MCF 10A (cell line): ENCODE measurements around the gene EFNB1. TPM values are rescaled to one million over a fixed set of nuclear protein-coding genes. Genes with fewer than 3 reads are reported as not detected.

ENCODE experiments used
- BruUV-seq: library from RNA; stranded (reverse); fragments of 400-500 nt; replicated peaks from 2 replicates; lab custom pipeline; 2021; lab: Mats Ljungman, UMichigan
- CTCF ChIA-PET: fragments of 300-600 bp; sonication (Branson Sonifier 250); formaldehyde crosslinking; extraction: SDS; loops from one replicate; lab custom pipeline; 2021; ENCODE audit warnings: antibody characterized with exemption, inconsistent platforms; lab: Yijun Ruan, JAX
- POLR2A ChIA-PET: fragments of 300-600, 350-650 bp; sonication (Branson Sonifier 250); formaldehyde crosslinking; extraction: SDS; loops from one replicate; lab custom pipeline; 2020; ENCODE audit warnings: antibody characterized with exemption, inconsistent platforms; lab: Yijun Ruan, JAX
- DNase-seq: peaks from one replicate; pipeline ENCODE4 v3.0.0-alpha.2; 2018; ENCODE audit not compliant: unreplicated experiment
- H3K27ac Mint-ChIP-seq: one replicate; pipeline ENCODE4 v1.8.0; 2022; ENCODE audit warnings: mild to moderate bottlenecking, low read depth, mixed read lengths; ENCODE audit not compliant: unreplicated experiment
- H3K27me3 Mint-ChIP-seq: one replicate; pipeline ENCODE4 v1.8.0; 2022; ENCODE audit warnings: mixed read lengths; ENCODE audit not compliant: insufficient read depth, unreplicated experiment
- H3K36me3 Mint-ChIP-seq: one replicate; pipeline ENCODE4 v1.8.0; 2022; ENCODE audit warnings: mild to moderate bottlenecking, moderate library complexity, mixed read lengths; ENCODE audit not compliant: insufficient read depth, unreplicated experiment
- H3K4me1 Mint-ChIP-seq: one replicate; pipeline ENCODE4 v1.8.0; 2022; ENCODE audit warnings: mixed read lengths; ENCODE audit not compliant: insufficient read depth, unreplicated experiment
- H3K4me3 Mint-ChIP-seq: one replicate; pipeline ENCODE4 v1.8.0; 2022; ENCODE audit warnings: mild to moderate bottlenecking, moderate library complexity, mixed read lengths; ENCODE audit not compliant: unreplicated experiment
- H3K9me3 Mint-ChIP-seq: one replicate; pipeline ENCODE4 v1.8.0; 2022; ENCODE audit warnings: mixed read lengths; ENCODE audit not compliant: unreplicated experiment
- CTCF ChIP-seq: fragments of 200-600 bp; IDR thresholded peaks from one replicate; pipeline ENCODE4 v1.8.0; 2022; ENCODE audit warnings: antibody characterized with exemption, mild to moderate bottlenecking; ENCODE audit not compliant: unreplicated experiment
- intact Hi-C: fragments of 100-400 bp; cut with micrococcal nuclease; formaldehyde crosslinking; loops from 2 replicates; pipeline ENCODE4 v1.14.1; 2022
- total RNA-seq: library from RNA; stranded (reverse); gene quantifications from 2 replicates; pipeline ENCODE4 v1.2.3, GENCODE V29; 2022

EFNB1 gene
- total RNA-seq, 1 experiment from 2014 or later: 42.9 TPM

DNA sequence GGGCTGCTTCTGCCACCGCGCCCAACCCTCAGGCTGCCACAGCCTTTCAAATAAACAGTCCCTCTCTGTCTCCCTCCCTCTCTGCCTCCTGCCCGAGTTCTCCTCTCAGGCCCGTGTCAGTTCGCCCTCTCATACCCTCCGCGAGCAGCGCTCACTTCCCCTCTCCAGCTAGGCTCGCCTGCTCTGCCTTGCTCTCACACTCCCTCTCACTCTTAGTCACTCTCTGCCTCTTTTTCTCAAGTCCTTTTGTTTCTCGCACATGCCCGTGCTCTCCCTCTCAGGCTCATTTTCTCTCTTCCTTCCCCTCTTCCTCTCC lies 3.2 kb downstream of the EFNB1 start:
- H3K27ac Mint-ChIP-seq: peak overlapping the region; percentile 91
- POLR2A ChIA-PET: interaction anchor here (0.6 to 4.5 kb wide), 13 partner anchors 11 to 392 kb away, joined by 3 to 38 read pairs (median 6); no protein-coding TSS in a partner anchor
- peaks cover 4% of the 10 kb centered on the region for H3K36me3 Mint-ChIP-seq
- peaks cover 4% of the 10 kb centered on the region for H3K9me3 Mint-ChIP-seq
- H3K4me1 Mint-ChIP-seq: peaks cover 15% of the 10 kb centered on the region
- TF ChIP-seq CTCF: no peak
- CTCF ChIA-PET: interaction anchor here (0.7 to 2.5 kb wide), 6 partner anchors 10 to 453 kb away, joined by 3 to 19 read pairs (median 6); no protein-coding TSS in a partner anchor
- H3K4me3 Mint-ChIP-seq: peak overlapping the region; percentile 77
- BruUV-seq: no TSS peak
- intact Hi-C loops: loop anchor here (10.0 kb wide), 1 partner anchor 103 kb away; no protein-coding TSS in a partner anchor
- peak; percentile 71 for DNase-seq
- peaks cover 19% of the 10 kb centered on the region for H3K27me3 Mint-ChIP-seq

GRCh38 chrX:68832516-68833447 lies 4.0 kb downstream of the EFNB1 start:
- peaks cover 6% of the 10 kb centered on the region for H3K36me3 Mint-ChIP-seq
- H3K4me1 Mint-ChIP-seq: peaks cover 14% of the 10 kb centered on the region
- intact Hi-C loops: loop anchor here (10.0 kb wide), 1 partner anchor 102 kb away; no protein-coding TSS in a partner anchor
- peak overlapping the region; percentile 91 for H3K27ac Mint-ChIP-seq
- peak overlapping the region; percentile 77 for H3K4me3 Mint-ChIP-seq
- H3K27me3 Mint-ChIP-seq: peaks cover 26% of the 10 kb centered on the region
- CTCF ChIA-PET: interaction anchor here (0.7 to 2.4 kb wide), 9 partner anchors 11 to 452 kb away, joined by 3 to 19 read pairs (median 4); no protein-coding TSS in a partner anchor
- DNase-seq: no peak
- H3K9me3 Mint-ChIP-seq: peaks cover 6% of the 10 kb centered on the region
- POLR2A ChIA-PET: interaction anchor here (0.6 to 4.5 kb wide), 15 partner anchors 10 to 1611 kb away, joined by 3 to 19 read pairs (median 5); no protein-coding TSS in a partner anchor
- TF ChIP-seq CTCF: no peak
- BruUV-seq: no TSS peak

DNA sequence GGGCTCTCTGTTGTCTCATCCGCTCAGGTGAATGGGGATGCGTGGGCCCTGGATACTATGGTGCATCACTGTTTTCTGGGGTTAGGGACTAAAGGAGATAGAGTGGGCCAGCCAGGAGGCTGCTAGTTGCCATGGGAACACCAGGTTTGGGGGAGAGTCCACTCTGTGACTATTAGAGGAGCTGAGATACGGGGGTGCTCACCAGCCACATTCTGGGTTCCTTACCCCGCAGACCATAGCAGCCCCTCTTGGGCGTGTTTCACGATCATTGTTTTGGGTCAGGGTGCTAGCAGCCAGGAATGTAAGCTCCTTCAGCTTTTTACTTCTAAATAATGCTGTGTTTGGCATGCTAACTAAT lies 4.6 kb downstream of the EFNB1 start:
- peaks cover 12% of the 10 kb centered on the region for H3K4me1 Mint-ChIP-seq
- intact Hi-C loops: loop anchor here (10.0 kb wide), 1 partner anchor 101 kb away; no protein-coding TSS in a partner anchor
- DNase-seq: no peak
- H3K27ac Mint-ChIP-seq: peak overlapping the region; percentile 74
- ChIA-PET POLR2A (interaction anchor here (0.6 to 1.2 kb wide), 6 partner anchors 30 to 1611 kb away, joined by 3 to 5 read pairs (median 3); no protein-coding TSS in a partner anchor), CTCF (interaction anchor here (0.6 to 1.8 kb wide), 9 partner anchors 9 to 1251 kb away, joined by 3 to 7 read pairs (median 3); no protein-coding TSS in a partner anchor)
- TF ChIP-seq CTCF: no peak
- peaks cover 30% of the 10 kb centered on the region for H3K27me3 Mint-ChIP-seq
- peaks cover 6% of the 10 kb centered on the region for H3K9me3 Mint-ChIP-seq
- no TSS peak for BruUV-seq
- H3K36me3 Mint-ChIP-seq: peaks cover 6% of the 10 kb centered on the region
- H3K4me3 Mint-ChIP-seq: peak overlapping the region; percentile 77

DNA sequence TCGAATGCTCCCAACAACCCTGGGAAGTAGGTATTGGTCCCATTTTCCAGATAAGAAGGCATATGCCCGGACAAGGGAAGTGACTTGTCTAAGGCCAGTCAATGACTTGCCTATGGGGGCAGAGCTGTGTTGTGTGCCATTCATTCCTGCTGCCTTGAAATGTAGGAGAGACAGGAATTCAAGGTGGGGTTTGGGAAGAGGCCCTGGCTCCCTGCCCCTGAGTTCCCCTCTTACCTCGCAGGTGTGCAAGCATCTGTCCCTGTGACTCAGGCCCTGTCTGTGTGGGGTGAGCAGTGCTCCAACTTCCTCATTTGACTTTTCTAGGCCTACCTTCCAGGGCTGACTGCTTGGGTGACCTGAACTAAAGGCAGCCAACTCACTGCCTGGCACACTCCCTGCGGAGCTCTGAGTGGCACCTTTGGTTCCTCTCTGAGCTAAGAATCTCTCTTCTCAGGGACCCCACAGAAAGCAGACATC lies 5.1 kb downstream of the EFNB1 start:
- no peak for TF ChIP-seq CTCF
- POLR2A ChIA-PET: interaction anchor here (1.0 to 1.2 kb wide), 4 partner anchors 9 to 242 kb away, joined by 3 to 4 read pairs (median 3); no protein-coding TSS in a partner anchor
- Mint-ChIP-seq H3K27me3 (peaks cover 30% of the 10 kb centered on the region), H3K9me3 (peaks cover 6% of the 10 kb centered on the region), H3K27ac (peak overlapping the region; percentile 74), H3K4me1 (peaks cover 12% of the 10 kb centered on the region), H3K36me3 (peaks cover 6% of the 10 kb centered on the region), H3K4me3 (peak overlapping the region; percentile 77)
- intact Hi-C loops: loop anchor here (10.0 kb wide), 1 partner anchor 101 kb away; no protein-coding TSS in a partner anchor
- CTCF ChIA-PET: interaction anchor here (0.6 to 1.8 kb wide), 7 partner anchors 9 to 1251 kb away, joined by 3 to 6 read pairs (median 3); no protein-coding TSS in a partner anchor
- DNase-seq: peak; percentile 19
- no TSS peak for BruUV-seq
